Iris pigment epithelial cell (primary cell): ENCODE measurements around the gene MYCBPAP.

Experiments
- DNase-seq: peaks from one replicate; pipeline ENCODE4 v3.0.0-alpha.2; 2011; ENCODE audit warnings: low read depth

Gene MYCBPAP

DNA sequence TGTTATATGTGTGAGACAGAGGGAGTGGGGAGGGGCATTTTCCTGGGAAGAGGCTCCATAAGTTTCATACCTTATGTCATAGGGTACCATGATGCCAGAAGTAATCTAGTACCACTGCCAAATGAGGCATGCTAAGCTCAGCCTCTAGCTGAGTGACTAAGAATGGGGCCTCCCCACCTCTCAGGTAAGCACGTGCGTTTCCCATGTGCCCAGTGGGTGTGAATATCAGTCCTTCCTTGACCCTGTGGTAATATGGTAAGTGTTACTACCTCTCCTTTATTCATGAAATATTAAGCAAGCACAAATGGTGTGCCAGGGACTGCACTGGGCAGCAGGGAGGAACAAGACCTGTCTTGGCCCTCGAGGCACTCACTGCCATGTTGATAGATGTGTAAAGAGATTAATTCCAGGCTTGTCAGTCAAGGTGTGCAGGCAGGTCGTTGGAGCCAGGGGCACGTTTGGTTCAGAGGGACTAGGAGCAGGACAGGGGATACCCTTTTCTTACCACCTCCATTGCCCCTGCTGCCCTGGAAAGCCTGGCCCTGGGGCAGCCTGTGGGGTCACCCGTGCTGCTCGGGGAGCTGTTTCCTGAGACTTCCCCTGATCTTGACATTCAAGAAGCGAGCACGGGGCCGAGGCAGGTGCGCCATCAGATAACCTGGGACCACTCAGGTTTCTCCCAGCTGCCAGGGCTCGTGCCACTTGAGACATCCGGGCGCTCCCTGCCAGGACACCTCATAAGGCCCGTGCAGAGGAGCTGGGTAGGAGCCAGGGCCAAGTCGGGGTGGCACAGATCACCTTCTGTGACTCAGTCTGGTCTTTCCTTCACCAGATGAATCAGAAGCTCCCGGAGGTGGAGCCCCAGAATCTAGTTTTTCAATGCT is 20.8 kb upstream of the MYCBPAP start:
- no peak for DNase-seq

DNA sequence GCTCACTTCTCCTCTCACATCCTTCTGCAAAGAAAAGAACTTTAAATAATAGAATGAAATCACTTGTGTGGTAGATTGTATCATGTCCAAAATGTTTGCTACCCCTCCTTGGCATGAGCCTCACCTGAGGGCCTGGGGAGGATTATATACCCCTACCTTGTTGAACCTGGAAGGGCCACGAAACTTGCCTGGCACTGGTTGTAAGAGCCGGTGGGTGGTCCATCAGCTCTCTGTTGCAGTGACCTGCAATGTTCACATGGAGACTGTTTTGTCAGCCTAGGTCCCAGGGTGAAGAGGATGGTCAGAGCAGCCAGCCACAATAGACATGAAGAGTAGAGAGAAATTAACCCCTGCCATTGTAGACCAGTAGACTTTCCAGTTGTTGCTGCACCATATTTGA is 19.4 kb upstream of the MYCBPAP start:
- DNase-seq, result no peak

DNA sequence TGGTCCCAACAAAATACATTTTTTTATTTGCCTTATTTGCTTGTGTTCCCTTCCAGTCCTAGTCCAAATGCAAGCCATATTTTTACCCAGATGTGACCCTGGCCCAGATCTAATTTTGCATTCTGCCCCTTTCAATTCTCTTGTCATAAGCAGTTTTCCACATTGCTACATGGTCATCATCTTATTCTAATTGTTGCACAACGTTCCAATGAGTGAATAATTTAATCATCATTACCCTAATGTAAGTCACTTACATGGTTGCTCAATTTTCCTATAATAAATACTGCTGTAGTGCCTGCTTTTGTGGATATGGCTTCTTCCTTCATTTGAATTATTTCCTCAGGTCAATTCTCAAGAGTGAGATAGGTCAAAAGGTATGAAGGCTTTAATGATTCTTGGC is 16.7 kb upstream of the MYCBPAP start:
- no peak for DNase-seq

DNA sequence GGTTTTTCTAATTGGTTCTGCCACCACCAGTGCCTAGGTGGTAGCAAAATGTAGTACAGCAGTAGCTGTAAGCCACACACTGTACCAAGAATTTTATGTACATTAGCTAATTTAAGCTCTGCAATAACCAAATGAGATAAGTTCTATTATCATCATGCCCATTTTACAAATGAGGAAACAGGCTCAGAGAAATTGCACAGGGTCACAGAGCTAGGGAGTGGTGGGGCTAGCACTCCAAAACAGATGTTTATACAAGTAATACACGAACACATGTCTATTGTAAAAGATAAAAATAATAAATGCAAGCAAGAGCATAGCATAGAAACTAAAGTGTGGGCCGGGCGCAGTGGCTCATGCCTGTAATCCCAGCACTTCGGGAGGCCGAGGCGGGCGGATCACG is 16.0 kb upstream of the MYCBPAP start:
- DNase-seq, result no peak

DNA sequence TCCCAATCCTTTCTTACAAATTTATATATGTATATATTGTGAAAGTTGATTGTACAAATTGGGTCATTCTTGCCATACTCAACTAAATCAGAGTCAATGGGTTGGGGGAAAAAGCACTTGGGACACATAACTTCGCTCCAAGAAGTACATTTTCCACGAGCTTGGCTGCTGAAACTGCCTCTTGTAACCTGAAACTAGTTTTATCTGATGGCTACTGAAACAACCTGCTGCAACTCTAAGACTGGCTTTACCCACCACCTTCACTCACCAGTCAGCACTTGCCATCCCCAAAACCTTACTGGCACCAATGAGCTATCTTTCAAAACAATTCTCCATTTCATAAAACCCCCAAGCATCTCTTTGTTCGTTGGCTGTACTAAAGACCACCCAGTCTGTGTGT is 14.5 kb upstream of the MYCBPAP start:
- no peak for DNase-seq

DNA sequence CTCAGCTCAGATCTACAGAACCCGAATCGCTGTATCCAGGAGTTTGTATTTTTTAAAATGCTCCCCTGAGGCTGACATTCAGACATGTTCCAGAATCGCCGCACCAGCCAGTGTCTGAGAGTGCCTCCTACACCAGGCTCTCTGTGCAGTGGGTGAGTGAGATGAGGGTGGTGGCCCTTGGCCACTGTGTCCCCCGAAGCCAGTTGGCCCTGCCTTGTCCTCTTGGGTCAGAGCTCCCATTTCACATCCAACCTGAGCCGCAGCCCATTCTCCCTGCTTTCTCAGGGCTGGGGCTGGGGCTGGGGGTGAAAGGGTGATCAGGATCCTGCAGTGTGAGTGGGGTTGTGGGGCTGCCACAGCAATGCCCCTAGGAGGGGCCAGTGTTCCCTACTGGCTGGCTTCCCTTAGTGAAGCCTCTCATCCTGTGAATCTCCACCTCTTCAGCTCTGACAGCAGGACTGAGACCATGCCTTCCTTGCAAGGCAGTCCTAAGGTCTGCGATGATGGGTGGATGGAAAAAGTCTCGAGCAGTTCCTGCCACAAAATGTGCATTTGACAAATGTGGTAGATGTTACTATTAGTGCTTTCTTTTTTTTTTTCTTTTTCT is 12.9 kb upstream of the MYCBPAP start:
- no peak for DNase-seq

DNA sequence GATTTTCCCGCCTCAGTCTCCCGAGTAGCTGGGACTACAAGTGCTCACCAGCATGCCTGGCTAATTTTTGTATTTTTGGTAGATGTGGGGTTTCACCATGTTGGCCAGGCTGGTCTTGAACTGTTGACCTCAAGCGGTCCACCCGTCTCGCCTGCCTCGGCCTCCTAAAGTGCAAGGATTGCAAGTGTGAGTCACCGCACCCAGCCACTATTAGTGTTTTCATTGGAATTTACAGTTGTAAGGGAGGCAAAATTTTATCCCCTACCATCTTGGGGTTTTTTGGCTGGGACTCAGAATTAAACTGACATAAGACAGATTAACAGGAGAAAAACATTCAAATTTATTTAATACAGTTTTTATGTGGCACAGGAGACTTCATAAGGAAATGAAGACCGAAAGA is 12.3 kb upstream of the MYCBPAP start:
- peak; percentile 64 for DNase-seq

DNA sequence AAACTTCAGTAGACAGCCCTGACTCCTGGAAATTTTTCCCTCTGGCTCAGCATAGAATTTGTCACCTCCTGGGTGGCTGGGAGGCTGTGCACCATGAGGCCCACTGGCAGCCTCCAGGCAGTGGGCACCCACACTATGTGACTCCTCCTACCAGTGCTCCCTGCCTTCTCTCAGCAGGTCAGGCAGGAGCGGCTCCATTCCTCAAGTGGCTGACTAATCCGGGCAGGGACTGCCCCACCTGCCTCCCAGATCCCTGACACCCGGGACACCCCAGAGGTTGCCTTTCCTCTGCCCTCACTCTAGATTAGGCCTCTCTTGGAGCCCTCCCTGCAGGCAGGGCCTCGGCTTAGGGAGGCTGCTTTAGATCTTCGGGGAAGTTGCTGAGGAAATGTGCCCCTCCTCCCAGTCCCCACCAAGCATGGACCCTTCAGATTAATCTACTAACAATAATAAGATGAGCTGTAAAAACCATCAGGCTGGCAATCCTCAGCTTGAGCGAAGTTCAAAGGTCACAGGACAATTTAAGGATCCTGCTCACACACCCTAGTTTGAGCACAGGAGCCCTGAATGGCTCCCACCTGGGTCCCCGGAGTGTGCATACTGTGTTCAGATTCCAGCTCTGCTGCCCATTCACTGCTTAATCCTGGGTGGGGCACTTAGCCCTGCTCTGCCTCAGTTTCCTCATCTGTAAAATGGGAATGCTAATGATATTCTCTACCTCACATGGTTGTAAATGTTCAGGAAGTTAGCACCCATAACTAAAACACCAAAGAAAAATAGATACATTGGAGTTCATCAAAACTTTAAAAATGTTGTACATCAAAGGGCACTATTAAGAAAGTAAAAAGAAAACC is 10.0 kb upstream of the MYCBPAP start:
- no peak for DNase-seq

DNA sequence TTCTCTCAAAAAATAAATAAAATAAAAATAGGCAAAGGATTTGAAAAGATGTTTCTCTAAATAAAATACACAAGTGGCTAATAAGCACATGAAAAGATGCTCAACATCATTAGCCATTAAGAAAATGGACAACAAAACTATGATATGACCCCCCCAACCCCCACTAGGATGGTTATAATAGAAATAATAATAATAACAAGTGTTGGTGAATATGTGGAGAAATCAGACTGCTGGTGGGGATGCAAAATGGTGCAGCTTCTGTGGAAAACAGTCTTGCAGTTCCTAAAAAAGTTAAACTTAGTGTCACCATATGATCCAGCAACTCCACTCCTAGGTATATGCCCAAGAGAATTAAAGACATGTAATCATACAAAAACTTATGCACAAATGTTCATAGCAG is 9.0 kb upstream of the MYCBPAP start:
- no peak for DNase-seq

DNA sequence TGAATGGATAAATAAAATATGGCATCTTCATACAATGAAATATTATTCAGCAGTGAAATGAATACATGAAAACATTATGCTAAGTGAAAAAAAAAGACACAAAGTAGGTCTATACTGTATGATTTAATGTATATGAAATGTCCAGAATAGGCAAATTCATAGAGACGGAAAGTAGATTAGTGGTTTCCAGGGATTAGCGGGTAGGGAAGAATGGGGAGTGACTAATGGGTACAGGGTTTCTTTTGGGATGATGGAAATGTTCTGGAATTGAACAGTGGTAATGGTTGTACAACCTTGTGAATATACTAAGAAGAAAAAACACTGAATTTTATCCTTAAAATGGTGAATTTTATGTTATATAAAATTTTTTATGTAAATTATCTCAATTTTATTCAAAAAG is 8.5 kb upstream of the MYCBPAP start:
- no peak for DNase-seq

DNA sequence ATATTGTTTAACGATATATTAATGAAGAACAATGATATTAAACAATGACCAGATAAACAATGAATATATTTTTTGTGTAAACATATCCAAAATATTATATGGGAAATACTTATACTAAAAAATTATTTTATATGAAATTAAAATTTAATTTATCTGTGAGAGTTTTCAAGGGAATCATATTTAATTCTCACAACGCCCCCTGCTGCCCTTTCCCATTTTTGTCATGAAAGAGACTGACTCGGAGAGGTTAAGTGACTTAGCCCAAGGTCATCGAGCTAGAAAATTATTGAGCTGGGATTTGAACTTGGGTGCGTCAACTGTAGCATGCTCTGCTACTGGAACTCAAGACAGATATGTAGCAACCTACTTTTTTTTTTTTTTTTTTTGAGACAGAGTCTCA is 7.2 kb upstream of the MYCBPAP start:
- DNase-seq, result peak; percentile 22

DNA sequence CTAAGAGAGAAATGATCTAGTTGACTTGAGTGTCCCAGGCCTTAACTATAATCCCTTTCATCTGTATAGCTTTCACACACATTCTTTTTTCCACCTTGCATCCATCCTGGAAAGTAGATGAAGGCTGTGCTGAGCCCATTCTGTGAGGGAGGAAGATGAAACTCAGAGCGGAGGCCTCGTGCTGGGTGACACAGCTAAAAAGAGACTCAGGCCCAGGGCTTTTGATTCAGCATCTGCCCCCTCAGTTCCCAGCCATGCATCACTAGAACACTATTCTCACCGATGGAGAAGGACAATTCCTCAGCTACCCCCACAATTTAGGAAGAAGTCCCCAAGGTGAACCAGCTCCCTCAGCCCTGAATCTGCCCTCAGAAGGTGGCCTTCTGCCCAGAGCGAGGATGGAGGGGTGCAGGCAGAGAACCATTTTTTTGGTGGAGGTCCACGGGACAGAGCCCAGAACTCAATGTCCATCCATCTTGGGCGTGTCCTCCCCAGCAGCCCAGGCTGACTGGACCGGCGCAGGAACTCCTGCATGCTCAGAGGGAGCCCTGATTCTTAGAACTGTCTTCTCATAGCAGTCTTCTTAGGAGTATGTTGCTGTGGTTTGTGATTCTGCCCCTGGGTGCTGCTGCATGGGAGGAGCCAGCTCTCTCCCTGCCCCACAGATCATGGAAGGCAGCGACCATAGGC is 5.8 kb upstream of the MYCBPAP start:
- no peak for DNase-seq

DNA sequence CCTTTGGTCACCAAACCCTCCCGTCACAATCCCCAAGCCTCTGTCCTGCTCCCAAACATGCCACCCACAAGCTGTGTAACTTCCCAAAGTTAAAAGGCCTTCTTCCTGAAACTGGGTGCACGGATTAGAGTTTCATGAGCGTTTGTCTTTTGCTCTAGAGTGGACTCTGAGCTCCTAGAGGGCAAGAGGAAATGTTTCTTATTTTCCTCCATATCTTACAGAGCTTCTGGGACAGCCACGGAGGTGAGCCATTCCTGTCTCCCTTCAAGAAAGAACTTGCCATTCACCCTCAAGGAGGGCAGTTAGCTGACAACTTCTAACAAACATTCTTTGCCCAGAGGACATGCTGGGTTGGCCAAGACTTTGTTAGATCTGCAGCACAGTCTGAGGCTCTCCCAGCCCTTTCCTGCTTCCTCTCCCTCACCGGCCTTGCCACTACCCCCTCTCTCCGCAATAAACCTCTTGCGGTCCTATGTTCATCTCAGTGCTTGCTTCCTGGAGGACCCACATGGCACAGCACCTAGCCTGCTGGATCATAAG is 2.6 kb upstream of the MYCBPAP start:
- DNase-seq, result no peak

DNA sequence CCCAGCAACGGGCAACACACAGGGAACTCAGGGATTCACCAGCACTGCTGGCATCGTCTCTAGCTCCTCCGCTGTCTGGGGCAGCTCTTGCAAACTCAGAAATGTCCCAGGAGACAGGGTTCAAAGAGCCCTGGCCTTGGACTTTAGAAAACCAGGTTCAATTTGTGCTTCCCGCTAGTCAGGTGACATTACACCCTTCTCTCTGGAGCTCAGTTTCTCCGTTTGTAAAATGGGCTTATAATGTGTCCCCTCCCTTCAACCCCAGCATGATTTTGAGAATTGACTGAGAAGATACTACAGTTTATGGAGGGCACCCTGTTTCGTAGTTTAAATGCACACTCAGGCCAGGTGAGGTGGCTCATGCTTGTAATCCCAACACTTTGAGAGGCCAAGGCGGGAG is 1.9 kb upstream of the MYCBPAP start:
- no peak for DNase-seq

DNA sequence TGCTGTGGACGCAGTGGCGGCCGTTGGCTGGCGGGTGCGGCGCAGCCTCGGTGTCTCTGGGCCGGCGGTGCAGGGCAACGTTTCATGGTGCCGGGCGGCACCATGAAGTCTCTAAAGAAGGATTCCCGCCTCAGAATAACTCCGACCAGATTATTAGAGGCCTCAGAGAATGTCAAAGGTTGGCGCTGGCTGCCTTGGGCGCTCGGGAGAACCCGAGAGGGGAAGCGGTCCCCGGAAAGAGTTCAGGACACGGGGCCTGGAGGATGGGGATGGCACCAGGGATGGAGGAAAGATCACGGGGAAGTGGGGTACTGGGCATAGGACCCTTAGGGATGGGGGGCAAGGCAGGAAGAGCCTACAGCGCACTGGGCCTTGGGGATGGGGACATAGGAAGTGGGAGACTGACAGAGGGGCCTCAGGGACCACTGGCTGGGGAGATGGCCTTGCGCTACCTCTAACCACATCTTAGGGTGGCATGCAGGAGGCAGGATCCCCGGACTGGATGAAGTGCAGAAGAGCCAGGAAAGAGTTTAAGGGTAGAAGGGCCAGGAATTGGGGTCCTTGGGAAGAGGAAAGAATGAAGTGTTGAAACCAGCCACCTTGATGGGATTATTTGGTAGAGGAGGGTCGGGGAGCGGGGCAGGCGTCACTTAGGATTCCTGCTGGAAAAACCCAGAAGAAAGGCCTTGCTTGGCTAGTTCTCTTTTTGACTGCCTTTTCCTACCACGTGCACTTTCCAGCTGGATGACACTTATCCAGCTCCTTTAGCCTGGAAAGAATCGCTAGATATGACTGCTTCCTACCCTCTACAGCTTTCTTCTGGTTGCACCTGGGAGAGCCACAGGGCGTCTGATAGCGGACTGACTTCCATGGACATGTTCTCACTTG is 578 bp downstream of the MYCBPAP start:
- DNase-seq, result no peak

DNA sequence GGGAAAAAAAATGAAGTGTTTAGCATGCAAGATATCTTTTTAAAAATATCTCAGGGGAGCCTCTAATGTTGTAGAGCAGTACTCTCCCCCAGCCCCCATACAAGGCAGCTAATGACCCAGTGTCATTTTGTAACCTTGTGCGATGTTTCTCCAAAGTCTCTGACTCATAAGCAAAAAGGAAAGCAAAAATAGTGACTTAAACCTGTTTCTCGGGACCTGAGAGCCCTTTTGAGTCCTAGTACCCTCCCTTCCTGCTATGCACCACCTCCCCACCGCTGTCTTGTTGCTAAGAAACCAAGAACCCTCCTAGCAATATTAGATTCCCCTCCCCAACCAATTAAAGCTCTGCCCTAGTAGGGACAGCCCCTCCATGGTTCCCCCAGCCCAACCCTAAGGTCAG is 2.8 kb downstream of the MYCBPAP start:
- DNase-seq, result peak; percentile 60

DNA sequence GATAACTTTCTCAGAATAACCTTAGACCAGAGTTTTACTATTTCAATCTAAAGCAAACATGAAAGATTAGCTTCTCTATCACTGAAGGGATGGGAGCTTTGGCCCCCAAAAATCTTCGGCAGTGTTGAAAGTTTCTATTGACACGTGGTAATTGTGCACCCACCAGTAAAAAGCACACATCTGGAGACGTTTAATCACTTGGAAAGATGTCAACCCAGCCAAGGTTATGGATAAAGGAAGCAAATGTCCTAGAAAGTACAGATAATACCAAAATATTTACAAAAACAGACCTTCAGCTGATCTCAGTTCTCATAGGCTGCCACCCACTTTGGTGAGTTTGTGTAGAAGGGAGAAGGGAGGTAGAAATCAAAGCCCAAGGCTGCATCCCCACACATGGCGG is 5.3 kb downstream of the MYCBPAP start:
- DNase-seq, result peak; percentile 16

DNA sequence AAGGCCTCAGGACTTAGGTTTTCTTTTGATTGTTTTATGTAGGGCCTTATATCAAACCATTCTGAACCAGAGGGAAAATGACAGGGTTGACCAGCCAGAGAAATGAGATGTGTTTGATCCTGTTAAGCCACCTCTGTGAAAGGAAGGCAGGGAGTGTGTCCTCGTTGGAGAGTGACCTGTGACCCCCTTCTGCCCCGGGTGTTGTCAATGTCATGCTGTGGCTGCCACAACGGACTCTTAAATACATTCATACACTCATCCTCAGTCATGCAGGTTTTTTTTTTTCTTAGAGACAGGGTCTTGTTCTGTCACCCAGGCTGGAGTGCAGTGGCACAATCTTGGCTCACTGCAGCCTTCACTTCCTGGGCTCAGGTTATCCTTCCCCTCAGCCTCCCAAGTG is 6.1 kb downstream of the MYCBPAP start:
- DNase-seq, result no peak

DNA sequence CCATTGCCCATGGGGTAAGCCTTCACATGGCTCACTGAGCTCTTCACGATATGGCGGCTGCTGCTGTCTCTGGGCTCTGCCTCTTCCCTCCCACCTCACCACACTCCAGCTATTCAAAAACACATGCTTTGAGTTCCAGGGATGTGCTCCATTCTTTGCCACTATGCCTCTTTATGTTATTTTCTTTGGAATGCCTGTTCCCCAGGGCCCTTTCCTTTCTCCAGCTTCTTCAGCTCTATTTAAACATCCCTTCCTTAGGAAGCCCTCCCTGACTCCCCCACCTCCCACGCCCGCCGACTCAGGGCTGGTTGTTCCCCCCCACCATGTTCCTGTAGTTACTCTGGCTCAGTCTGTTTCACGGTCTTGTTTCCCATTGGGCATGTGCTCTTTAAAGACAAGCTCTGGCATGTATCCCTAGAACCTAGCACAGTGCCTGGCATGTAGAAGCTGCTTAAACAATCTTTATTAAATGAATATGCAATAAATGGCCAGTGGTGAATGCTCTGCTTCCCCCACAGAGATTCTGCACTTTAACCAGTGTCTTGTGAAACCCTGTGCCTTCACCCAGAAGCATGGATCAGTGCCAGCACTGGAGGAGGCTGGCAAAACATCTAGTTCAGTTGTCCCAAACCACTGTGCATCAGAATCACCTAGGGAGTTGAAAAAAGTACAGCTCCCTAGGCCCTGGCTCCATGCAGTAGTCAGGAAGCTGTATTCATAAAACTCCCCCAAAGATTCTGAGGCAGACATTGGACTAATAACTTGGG is 6.9 kb downstream of the MYCBPAP start:
- DNase-seq, result peak; percentile 31

DNA sequence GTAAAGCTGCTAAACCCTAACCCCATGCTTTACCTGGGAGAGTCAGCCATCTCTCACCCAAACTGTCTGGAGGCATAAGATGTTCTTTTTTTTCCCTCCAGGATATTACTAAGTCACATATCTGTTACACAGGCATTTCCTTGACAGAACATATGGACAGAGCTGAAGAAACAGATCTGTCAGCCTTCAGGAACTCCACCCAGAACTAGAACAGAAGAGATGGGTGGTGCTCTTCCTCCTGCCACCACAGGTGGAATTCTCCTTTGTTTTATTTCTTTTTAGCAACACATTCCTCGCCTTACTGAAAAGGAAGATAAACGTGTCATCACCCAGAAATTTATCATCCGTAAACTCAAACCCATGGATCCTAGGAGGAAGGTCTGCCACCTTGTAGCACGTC is 8.8 kb downstream of the MYCBPAP start:
- DNase-seq, result no peak
